ENCODE results near the gene PPP1R13B. TPM values are rescaled to one million over a fixed set of nuclear protein-coding genes. Genes with fewer than 3 reads are reported as not detected.

Gene PPP1R13B, protein sequence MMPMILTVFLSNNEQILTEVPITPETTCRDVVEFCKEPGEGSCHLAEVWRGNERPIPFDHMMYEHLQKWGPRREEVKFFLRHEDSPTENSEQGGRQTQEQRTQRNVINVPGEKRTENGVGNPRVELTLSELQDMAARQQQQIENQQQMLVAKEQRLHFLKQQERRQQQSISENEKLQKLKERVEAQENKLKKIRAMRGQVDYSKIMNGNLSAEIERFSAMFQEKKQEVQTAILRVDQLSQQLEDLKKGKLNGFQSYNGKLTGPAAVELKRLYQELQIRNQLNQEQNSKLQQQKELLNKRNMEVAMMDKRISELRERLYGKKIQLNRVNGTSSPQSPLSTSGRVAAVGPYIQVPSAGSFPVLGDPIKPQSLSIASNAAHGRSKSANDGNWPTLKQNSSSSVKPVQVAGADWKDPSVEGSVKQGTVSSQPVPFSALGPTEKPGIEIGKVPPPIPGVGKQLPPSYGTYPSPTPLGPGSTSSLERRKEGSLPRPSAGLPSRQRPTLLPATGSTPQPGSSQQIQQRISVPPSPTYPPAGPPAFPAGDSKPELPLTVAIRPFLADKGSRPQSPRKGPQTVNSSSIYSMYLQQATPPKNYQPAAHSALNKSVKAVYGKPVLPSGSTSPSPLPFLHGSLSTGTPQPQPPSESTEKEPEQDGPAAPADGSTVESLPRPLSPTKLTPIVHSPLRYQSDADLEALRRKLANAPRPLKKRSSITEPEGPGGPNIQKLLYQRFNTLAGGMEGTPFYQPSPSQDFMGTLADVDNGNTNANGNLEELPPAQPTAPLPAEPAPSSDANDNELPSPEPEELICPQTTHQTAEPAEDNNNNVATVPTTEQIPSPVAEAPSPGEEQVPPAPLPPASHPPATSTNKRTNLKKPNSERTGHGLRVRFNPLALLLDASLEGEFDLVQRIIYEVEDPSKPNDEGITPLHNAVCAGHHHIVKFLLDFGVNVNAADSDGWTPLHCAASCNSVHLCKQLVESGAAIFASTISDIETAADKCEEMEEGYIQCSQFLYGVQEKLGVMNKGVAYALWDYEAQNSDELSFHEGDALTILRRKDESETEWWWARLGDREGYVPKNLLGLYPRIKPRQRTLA
- 1.8 and 3.6 TPM in 2 replicates for total RNA-seq

DNA sequence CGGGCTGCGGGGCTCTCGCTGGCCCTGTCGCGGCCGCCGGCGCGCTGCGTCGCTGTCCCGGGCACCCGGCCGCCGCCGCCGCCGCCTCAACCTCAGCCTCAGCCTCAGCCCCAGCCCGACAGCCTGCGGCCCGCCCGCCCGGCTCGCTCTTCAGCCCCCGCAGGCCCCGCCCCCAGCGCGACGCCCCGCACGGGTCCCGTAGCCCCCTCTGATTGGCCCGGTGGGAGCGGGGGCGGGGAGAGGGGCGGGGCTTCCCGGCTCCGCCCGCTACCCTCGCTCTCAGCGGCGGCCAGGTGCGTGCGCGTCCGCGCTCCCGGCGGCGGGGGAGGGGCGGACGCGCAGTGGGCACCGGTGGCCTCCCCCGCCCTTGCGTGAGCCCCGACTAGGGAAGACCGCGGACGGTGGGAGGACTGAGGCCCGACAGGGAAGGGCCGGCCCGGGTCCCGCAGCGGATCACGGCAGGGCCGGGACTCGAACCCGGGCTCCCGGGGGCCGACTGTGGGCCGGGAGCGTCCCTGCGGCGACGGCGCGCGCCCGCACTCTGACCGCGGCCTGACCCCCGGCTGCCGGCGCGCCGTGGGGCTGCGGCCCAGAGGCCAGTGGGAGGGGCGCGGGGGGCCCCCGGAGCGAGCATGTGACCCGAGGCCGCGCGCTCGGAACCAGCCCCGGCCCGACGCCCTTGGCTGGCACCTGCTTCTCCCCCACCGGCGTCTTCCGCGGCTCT, at the start of gene PPP1R13B:
TSS of gene PPP1R13B (minus strand) at position 125 of the 724 bp plus-strand sequence. CDS start 268 bp downstream, outside the sequence.

DNA sequence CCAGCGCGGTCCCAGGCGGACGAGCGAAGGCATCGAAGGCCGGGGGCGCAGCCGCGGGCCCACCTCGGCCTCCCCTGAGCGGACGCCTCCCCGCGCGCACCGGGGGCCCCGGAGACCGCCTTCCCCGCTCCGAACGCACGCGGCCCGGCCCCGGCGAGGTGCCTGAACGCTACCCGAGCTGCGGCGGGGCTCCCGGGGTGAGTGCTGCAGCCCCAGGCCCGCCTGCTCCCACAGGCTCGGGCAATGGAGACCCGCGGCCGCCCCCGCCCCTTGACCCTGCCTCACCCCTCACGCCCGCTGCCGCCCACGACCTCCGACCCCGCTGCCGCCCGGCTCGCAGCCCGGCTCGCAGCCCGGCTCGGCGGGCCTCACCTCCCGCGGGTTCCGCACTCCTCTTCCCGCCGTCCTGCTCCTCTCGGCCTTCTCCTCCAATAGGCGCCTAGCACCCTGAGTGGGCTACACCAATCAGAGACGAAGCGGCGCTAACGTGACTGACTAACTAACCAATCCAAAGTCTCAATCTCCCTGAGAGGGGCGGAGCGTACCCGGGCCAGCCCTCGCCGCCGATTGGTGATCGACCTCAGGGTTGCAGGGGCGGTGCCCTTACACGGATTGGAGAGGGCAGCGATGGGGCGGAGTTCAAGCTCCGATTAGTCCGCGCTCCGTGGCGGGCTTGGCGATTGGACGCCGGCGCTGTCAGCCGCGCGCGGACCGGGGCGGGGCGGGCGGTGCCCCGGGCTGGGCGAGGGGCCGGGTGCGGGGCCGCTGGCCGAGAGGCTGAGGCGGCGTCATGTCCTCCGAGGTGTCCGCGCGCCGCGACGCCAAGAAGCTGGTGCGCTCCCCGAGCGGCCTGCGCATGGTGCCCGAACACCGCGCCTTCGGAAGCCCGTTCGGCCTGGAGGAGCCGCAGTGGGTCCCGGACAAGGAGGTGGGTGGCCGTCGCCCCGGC, 132.0 kb downstream of the PPP1R13B start, which contains the start of the genes XRCC3 and ZFYVE21:
TSS of gene XRCC3 (minus strand) at position 400 of the 949 bp plus-strand sequence. CDS start 4,364 bp downstream, outside the sequence.
TSS of gene ZFYVE21 (plus strand) at position 759 of the 949 bp plus-strand sequence. CDS start at position 791, 32 bp downstream.

Other genes starting within 250 kb of the PPP1R13B start
- gene KLC1, start 218.4 kb downstream of the PPP1R13B start, total RNA-seq = 337 and 382 TPM in 2 replicates
- 6.0 and 12.4 TPM in 2 replicates for gene XRCC3, start 132.1 kb downstream of the PPP1R13B start, total RNA-seq
- 60.4 and 61.0 TPM in 2 replicates for gene ZFYVE21, start 131.8 kb downstream of the PPP1R13B start, total RNA-seq
- 0.26 and 1.6 TPM in 2 replicates for gene TDRD9, start 80.9 kb upstream of the PPP1R13B start, total RNA-seq
- not detected in 2 replicates for gene RD3L, start 95.0 kb upstream of the PPP1R13B start, total RNA-seq
- not detected in 2 replicates for gene ASPG, start 238.1 kb upstream of the PPP1R13B start, total RNA-seq

Measured in aortic smooth muscle cell (primary cell).